Spinal cord (tissue), 10 donors: ENCODE results near the gene EPB42. TPM values are rescaled to one million over a fixed set of nuclear protein-coding genes. Genes with fewer than 3 reads are reported as not detected.
"Not testable (repeated sequence)": the region's sequence is repeated elsewhere in the genome, so short reads cannot be mapped to it uniquely, and the experiment has no call there.

Experiments
- DNase-seq, 6 donors: peaks; one replicate each; pipeline versions ENCODE4 v3.0.0 to v3.0.0-alpha.2; 2013 to 2015; ENCODE audit warnings: low spot score in 6 of 6, low read depth in 4 of 6
- H3K27ac ChIP-seq: one replicate; pipeline ENCODE4 v1.5.1; 2013; ENCODE audit warnings: low read depth, low read length, control low read depth
- H3K27me3 ChIP-seq: one replicate; pipeline ENCODE4 v1.6.1; 2013; ENCODE audit warnings: low read length; ENCODE audit not compliant: control insufficient read depth, insufficient read depth
- H3K36me3 ChIP-seq: one replicate; pipeline ENCODE4 v1.6.1; 2013; ENCODE audit warnings: low read length; ENCODE audit not compliant: control insufficient read depth, insufficient read depth
- H3K4me1 ChIP-seq: one replicate; pipeline ENCODE4 v1.6.1; 2013; ENCODE audit warnings: low read length; ENCODE audit not compliant: control insufficient read depth, insufficient read depth
- H3K4me3 ChIP-seq: one replicate; pipeline ENCODE4 v1.5.1; 2013; ENCODE audit warnings: low read depth, low read length, control low read depth
- H3K9me3 ChIP-seq: one replicate; pipeline ENCODE4 v1.6.1; 2013; ENCODE audit warnings: low read length; ENCODE audit not compliant: control insufficient read depth, insufficient read depth
- WGBS: methylation state at CpG from one replicate; pipeline ENCODE4 v1.1.5; 2013; ENCODE audit warnings: missing lambda C conversion rate; ENCODE audit not compliant: insufficient coverage; 5-methylcytosine and 5-hydroxymethylcytosine counted together
- polyA plus RNA-seq, 2 donors: library from polyadenylated mRNA; unstranded; fragments of 120-200 nt; gene quantifications; one replicate each; pipeline ENCODE4 v1.2.1, GENCODE V29; 2013; ENCODE audit not compliant: insufficient read length in 2 of 2
- total RNA-seq, 2 donors: library from RNA; depleted of rRNA in 1 of 2; stranded (reverse); fragments of 120-200 nt in 1 of 2; fragments of >200 nt in 1 of 2; gene quantifications; one replicate each; pipeline versions ENCODE4 v1.2.3 to v1.2.4, GENCODE V29; 2013 to 2014
- donor health status: healthy.

Gene EPB42
- total and polyA plus RNA-seq, 4 donors: 1.2 to 9.5 (median 3.4) TPM

DNA sequence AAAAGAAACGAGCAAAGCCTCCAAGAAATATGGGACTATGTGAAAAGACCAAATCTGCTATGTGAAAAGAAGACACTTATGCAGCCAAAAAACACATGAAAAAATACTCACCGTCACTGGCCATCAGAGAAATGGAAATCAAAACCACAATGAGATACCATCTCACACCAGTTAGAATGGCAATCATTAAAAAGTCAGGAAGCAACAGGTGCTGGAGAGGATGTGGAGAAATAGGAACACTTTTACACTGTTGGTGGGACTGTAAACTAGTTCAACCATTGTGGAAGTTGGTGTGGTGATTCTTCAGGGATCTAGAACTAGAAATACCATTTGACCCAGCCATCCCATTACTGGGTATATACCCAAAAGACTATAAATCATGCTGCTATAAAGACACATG lies 43.7 kb downstream of the EPB42 start:
- H3K27me3 ChIP-seq, H3K27ac ChIP-seq, H3K4me1 ChIP-seq, H3K4me3 ChIP-seq, DNase-seq, H3K9me3 ChIP-seq: not testable (repeated sequence)
- peaks cover 12% of the 10 kb centered on the region for H3K36me3 ChIP-seq
- no CpG with 5 or more reads among the region's 2 CpGs for WGBS

GRCh38 chr15:43175656-43176309 lies 45.0 kb downstream of the EPB42 start:
- over 99% methylated on average over 17 of the region's 25 CpGs for WGBS
- not testable (repeated sequence) for H3K9me3 ChIP-seq, H3K4me1 ChIP-seq, H3K27me3 ChIP-seq, H3K4me3 ChIP-seq, H3K27ac ChIP-seq, DNase-seq
- peaks cover 12% of the 10 kb centered on the region for H3K36me3 ChIP-seq

DNA sequence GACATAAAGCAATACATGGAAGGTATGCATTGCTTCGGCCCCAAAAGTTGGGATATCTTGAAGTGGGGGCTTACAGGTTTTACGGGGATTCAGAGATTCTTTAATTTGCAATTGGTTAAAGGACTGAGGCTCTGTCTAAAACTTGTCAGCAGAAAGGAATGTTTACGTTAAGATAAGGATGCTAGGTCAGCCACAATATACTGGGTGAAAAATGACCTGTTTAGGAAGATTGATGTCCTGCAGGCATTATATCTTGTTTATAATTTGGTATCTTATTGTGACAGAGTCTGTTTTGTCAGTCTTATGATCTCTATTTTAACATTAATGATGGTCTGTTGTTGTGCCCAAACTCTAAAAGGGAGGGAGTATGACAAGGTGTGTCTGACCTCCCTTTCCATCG lies 50.9 kb downstream of the EPB42 start:
- no peak overlapping the region for H3K27ac ChIP-seq

GRCh38 chr15:43168192-43169107 lies 52.4 kb downstream of the EPB42 start:
- DNase-seq: no peak
- Histone ChIP-seq H3K36me3 (peaks cover 12% of the 10 kb centered on the region), H3K4me1 (no peaks in the 10 kb centered on the region), H3K27me3 (no peaks in the 10 kb centered on the region), H3K4me3 (no peak overlapping the region), H3K27ac (no peak overlapping the region), H3K9me3 (no peaks in the 10 kb centered on the region)
- no CpG with 5 or more reads among the region's 2 CpGs for WGBS

More for the DNA sequence above, 50.9 kb downstream of the EPB42 start:
- Histone ChIP-seq H3K9me3 (no peaks in the 10 kb centered on the region), H3K4me3 (no peak overlapping the region), H3K4me1 (no peaks in the 10 kb centered on the region), H3K27me3 (no peaks in the 10 kb centered on the region), H3K36me3 (peaks cover 15% of the 10 kb centered on the region)
- 86% methylated on average over 3 of the region's 4 CpGs for WGBS
- DNase-seq: no peak

- not testable (repeated sequence) for H3K4me1 ChIP-seq, H3K4me3 ChIP-seq, H3K9me3 ChIP-seq, H3K27me3 ChIP-seq, DNase-seq, H3K27ac ChIP-seq
- 96% methylated on average over 16 of the region's 28 CpGs for WGBS
- peaks cover 13% of the 10 kb centered on the region for H3K36me3 ChIP-seq
Measured at GRCh38 chr15:43167261-43167660, 53.6 kb downstream of the EPB42 start.

DNA sequence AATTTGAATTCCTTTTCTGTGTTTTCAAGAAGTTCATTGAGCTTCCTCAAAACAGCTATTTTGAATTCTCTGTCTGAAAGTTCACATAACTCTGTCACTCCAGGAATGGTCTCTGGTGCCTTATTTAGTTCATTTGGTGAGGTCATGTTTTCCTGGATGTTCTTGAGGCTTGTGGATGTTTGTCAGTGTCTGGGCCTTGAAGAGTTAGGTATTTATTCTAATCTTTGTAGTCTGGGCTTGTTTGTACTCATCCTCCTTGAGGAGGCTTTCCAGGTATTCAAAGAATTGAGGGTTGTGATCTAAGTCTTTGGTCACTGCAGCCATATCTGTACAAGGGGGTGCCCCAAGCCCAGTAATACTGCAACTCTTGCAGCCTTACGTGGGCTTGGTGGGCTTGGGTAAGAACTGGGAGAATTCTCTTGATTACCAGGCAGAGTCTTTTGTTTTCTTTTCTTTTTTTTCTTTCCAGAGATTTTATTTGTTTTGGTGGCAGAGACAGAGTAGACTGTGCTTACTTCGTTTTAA lies 55.0 kb downstream of the EPB42 start:
- Histone ChIP-seq H3K27ac (no peak overlapping the region), H3K27me3 (no peaks in the 10 kb centered on the region), H3K4me3 (no peak overlapping the region), H3K9me3 (no peaks in the 10 kb centered on the region), H3K36me3 (peaks cover 16% of the 10 kb centered on the region), H3K4me1 (no peaks in the 10 kb centered on the region)
- DNase-seq: no peak
- no CpG with 5 or more reads among the region's 2 CpGs for WGBS

DNA sequence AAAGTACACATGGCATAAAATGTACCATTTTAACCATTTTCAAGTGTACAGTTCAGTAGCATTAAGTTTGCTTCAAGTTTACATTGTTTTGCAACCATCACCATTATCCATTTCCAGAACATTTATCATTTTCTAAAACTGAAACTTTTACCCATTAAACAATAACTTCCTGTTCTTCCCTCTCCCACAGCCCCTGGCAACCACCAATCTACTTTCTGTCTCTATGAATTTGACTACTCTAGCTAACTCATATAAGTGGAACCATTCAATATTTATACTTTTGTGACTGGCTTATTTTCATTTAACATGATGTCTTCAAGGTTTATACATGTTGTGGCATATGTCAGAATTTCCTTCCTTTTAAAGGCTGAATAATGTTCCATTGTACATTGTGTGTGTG lies 67.5 kb downstream of the EPB42 start:
- no peak for DNase-seq
- H3K4me1 ChIP-seq: no peaks in the 10 kb centered on the region
- no peaks in the 10 kb centered on the region for H3K9me3 ChIP-seq
- no peak overlapping the region for H3K4me3 ChIP-seq
- no peak overlapping the region for H3K27ac ChIP-seq
- no peaks in the 10 kb centered on the region for H3K27me3 ChIP-seq
- peaks cover 14% of the 10 kb centered on the region for H3K36me3 ChIP-seq

DNA sequence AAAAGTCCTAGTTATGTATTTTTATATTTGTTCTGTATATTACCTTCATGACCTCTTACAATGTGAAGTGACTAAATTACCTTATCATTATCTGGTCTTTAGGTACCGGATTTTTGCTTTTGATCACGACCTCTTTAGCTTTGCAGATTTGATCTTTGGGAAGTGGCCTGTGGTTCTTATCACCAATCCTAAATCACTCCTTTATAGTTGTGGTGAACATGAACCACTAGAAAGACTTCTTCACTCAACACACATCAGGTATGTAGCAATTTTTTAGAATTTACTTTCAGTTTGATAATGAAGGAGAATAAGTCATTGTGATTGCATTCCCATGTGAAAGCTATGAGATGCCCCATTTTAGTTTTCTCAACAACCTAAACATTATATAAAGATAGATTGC lies 69.1 kb downstream of the EPB42 start:
- Histone ChIP-seq H3K4me3 (no peak overlapping the region), H3K9me3 (no peaks in the 10 kb centered on the region), H3K27ac (no peak overlapping the region), H3K27me3 (no peaks in the 10 kb centered on the region), H3K36me3 (peaks cover 14% of the 10 kb centered on the region), H3K4me1 (no peaks in the 10 kb centered on the region)
- DNase-seq: no peak
- WGBS: 80% methylated on average over 1 of the region's 2 CpGs

DNA sequence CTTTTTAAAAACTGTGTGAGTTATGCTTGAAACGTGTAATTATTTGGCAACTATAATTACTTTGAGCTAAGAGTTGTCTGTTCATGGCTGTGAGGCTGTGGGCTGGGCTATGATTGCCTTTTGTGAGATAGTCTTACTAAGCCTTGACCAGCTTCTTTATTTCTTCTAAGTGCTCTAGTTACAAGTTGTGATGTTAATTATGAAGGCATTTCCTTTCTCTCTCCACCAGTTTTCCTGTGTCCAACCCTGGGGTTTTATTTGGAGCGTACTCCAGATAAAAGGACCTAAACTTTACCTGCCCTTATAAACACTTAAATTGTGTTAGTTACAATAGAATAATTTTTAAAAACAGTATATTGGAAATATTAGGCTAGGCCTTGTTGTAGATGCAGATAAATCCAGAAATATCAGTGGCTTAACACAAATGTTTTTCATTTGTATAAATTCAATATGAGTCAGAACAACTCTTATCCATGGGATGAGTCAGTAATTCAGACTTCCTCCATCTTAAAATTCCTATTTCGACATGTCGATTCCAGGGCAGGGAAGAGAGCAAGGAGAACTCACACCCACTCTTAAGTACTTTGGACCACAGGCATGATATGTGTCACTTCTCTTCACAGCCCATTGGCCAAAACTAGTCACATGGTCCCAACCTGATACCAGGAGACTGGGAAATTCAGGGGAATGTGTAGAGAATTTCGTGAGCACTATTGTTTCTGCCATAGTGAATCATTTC lies 70.5 kb downstream of the EPB42 start:
- DNase-seq: no peak
- H3K4me3 ChIP-seq: no peak overlapping the region

More for the DNA sequence above, 70.5 kb downstream of the EPB42 start:
- Histone ChIP-seq H3K27ac (no peak overlapping the region), H3K27me3 (no peaks in the 10 kb centered on the region), H3K36me3 (peaks cover 13% of the 10 kb centered on the region), H3K9me3 (no peaks in the 10 kb centered on the region), H3K4me1 (no peaks in the 10 kb centered on the region)
- no CpG with 5 or more reads among the region's 5 CpGs for WGBS
